Measurements from ENCODE around the gene BAIAP2.

The BAIAP2 gene

DNA sequence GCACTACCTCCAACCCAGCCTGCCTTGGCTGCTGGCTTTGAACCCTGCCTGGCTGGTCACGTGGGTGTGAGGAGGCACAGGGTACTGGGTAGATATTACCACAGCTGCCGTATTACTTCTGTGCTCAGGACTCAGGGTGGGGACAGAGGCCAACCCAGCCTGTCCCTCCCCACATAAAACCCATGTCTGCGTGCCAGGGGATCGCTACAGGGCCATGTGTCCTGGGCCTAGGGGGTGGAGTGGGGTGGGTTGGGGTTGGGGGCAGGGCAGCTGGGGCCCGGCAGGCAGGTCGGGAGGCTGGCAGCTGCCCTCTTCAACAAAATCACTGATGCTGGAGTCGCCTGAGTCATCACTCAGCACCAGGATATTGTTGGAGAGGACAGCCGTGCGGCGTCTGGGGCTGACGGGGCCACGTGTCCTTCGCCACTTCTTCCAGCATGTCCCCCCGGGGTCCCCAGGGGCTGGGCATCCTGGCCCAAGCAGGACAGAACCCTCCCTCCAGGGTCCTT, 90.7 kb downstream of the BAIAP2 start:
- Histone ChIP-seq H3K27me3 (ENCODE audit: insufficient read depth, low read length, poor library complexity, severe bottlenecking) (no peaks in the 10 kb centered on the region), H3K4me2 (ENCODE audit: low read depth, low read length, poor library complexity, severe bottlenecking) (no peak overlapping the region), H3K36me3 (ENCODE audit: insufficient read depth, low read length) (no peaks in the 10 kb centered on the region), H3K9ac (ENCODE audit: low read depth, low read length, poor library complexity, severe bottlenecking) (no peak overlapping the region), H3F3A (ENCODE audit: low read depth) (no peaks in the 10 kb centered on the region), H3K4me3 (ENCODE audit: low read length, poor library complexity, severe bottlenecking) (no peak overlapping the region), H2AFZ (ENCODE audit: low read length) (no peak overlapping the region), H3K4me1 (ENCODE audit: insufficient read depth, low read length, poor library complexity, severe bottlenecking) (no peaks in the 10 kb centered on the region), H3K9me2 (replicated peaks; ENCODE audit: low read depth, low read length) (no peaks in the 10 kb centered on the region), H4K20me1 (ENCODE audit: insufficient read depth, low read length, poor library complexity, severe bottlenecking) (no peaks in the 10 kb centered on the region), H3K9me3 (ENCODE audit: insufficient read depth, low read depth, low read length) (no peaks in the 10 kb centered on the region), H3K79me2 (ENCODE audit: insufficient read depth, low read length) (no peaks in the 10 kb centered on the region)
- no peak for TF ChIP-seq EZH2phosphoT487 (IDR thresholded peaks at IDR 0.05; ENCODE audit: borderline replicate concordance)
- no peak for TF ChIP-seq CTCF (conservative IDR thresholded peaks at IDR 0.05; ENCODE audit: low read length)

DNA sequence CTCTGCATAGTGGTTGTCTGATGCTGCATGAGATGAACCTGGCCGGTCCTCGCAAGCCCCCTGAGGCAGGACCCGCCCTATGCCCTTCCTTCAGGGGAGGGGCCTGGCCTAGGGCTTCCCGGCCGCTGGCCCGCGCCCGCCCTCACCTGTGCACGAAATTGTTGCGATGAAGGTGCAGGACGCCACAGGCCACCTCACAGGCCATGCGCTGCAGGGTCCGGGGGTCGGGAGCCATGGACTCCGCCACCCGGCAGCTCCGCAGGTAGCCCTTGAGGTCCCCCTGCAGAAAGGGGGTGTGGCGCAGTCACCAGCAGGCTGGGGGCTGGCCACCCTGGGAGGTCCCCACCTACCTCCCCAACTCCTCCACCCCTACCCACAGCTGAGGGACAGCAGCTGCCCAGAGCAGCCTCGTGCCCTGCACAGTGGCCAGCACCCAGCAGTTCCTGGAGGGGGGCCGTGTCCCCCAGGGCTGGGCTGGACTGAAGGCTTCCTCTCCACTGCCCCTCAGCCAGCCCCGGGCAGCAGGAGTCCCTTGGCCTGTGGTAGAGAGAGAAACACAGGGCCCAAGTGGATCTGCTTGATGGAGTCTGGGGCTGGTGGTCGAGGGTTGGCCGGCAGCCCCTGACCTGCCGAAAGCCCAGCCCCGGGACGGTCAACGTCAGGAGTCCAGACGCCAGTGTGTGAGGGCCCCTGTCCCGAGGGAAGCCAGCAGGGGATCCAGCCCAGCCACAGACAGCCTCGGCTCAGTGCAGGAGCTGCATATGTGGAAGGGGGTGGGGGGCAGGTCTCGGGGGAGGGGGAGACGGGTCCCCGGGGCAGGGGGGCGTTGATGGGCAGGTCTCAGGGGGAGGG, 91.6 kb downstream of the BAIAP2 start:
- H3K4me1 ChIP-seq (ENCODE audit: insufficient read depth, low read length, poor library complexity, severe bottlenecking): no peaks in the 10 kb centered on the region
- no peaks in the 10 kb centered on the region for H3K9me2 ChIP-seq (replicated peaks; ENCODE audit: low read depth, low read length)
- no peak overlapping the region for H3K4me2 ChIP-seq (ENCODE audit: low read depth, low read length, poor library complexity, severe bottlenecking)
- no peak overlapping the region for H3K9ac ChIP-seq (ENCODE audit: low read depth, low read length, poor library complexity, severe bottlenecking)
- no peaks in the 10 kb centered on the region for H3K79me2 ChIP-seq (ENCODE audit: insufficient read depth, low read length)
- H3K36me3 ChIP-seq (ENCODE audit: insufficient read depth, low read length): no peaks in the 10 kb centered on the region
- H3K4me3 ChIP-seq (ENCODE audit: low read length, poor library complexity, severe bottlenecking): no peak overlapping the region
- no peaks in the 10 kb centered on the region for H3K9me3 ChIP-seq (ENCODE audit: insufficient read depth, low read depth, low read length)
- TF ChIP-seq CTCF (conservative IDR thresholded peaks at IDR 0.05; ENCODE audit: low read length) (no peak), EZH2phosphoT487 (IDR thresholded peaks at IDR 0.05; ENCODE audit: borderline replicate concordance) (no peak)
- H3K27me3 ChIP-seq (ENCODE audit: insufficient read depth, low read length, poor library complexity, severe bottlenecking): no peaks in the 10 kb centered on the region
- no peak overlapping the region for H2AFZ ChIP-seq (ENCODE audit: low read length)
- H4K20me1 ChIP-seq (ENCODE audit: insufficient read depth, low read length, poor library complexity, severe bottlenecking): no peaks in the 10 kb centered on the region
- no peaks in the 10 kb centered on the region for H3F3A ChIP-seq (ENCODE audit: low read depth)

- Histone ChIP-seq H3K36me3 (ENCODE audit: insufficient read depth, low read length) (no peaks in the 10 kb centered on the region), H3K4me2 (ENCODE audit: low read depth, low read length, poor library complexity, severe bottlenecking) (no peak overlapping the region), H3K4me1 (ENCODE audit: insufficient read depth, low read length, poor library complexity, severe bottlenecking) (no peaks in the 10 kb centered on the region), H3K27me3 (ENCODE audit: insufficient read depth, low read length, poor library complexity, severe bottlenecking) (no peaks in the 10 kb centered on the region), H3K4me3 (ENCODE audit: low read length, poor library complexity, severe bottlenecking) (no peak overlapping the region), H3F3A (ENCODE audit: low read depth) (no peaks in the 10 kb centered on the region), H4K20me1 (ENCODE audit: insufficient read depth, low read length, poor library complexity, severe bottlenecking) (no peaks in the 10 kb centered on the region), H3K9me2 (replicated peaks; ENCODE audit: low read depth, low read length) (no peaks in the 10 kb centered on the region), H3K9me3 (ENCODE audit: insufficient read depth, low read depth, low read length) (no peaks in the 10 kb centered on the region), H3K79me2 (ENCODE audit: insufficient read depth, low read length) (no peaks in the 10 kb centered on the region), H2AFZ (ENCODE audit: low read length) (no peak overlapping the region), H3K9ac (ENCODE audit: low read depth, low read length, poor library complexity, severe bottlenecking) (no peak overlapping the region)
- TF ChIP-seq CTCF (conservative IDR thresholded peaks at IDR 0.05; ENCODE audit: low read length) (no peak), EZH2phosphoT487 (IDR thresholded peaks at IDR 0.05; ENCODE audit: borderline replicate concordance) (no peak)
Observed at GRCh38 chr17:81127133-81127455, 92.1 kb downstream of the BAIAP2 start.

All from Loucy (cell line).